PFSK-1 (cell line): ENCODE data around the gene XRCC4.

Source experiments
- POLR2AphosphoS5 ChIP-seq: IDR thresholded peaks from 2 replicates; pipeline ENCODE4 v1.6.1; 2012; ENCODE audit warnings: low read depth, mild to moderate bottlenecking, control low read depth, low read length, moderate library complexity
- REST ChIP-seq, 2 experiments: IDR thresholded peaks; 2 replicates each; pipeline versions ENCODE4 v1.6.1 to v1.8.0; 2011 to 2012; ENCODE audit warnings: low read depth in 2 of 2, low read length in 2 of 2, control low read depth in 1 of 2, inconsistent platforms in 1 of 2, mild to moderate bottlenecking in 1 of 2, moderate library complexity in 1 of 2; ENCODE audit not compliant: insufficient read depth in 1 of 2
- TAF1 ChIP-seq: IDR thresholded peaks from 2 replicates; pipeline ENCODE4 v1.6.1; 2012; ENCODE audit warnings: low read length, control low read depth, borderline replicate concordance; ENCODE audit not compliant: insufficient read depth

- TF ChIP-seq POLR2AphosphoS5: no peak
- TF ChIP-seq REST (IDR thresholded peaks at IDR 0.05; ENCODE audit: insufficient read depth in 1 of 2, low read depth in 2 of 2, low read length in 2 of 2): no peak
- TF ChIP-seq TAF1: no peak
Observed at GRCh38 chr5:83401775-83402174, 324.4 kb downstream of the XRCC4 start.
